AML-193 (cell line): ENCODE measurements around the gene PPM1H.
"Not testable (repeated sequence)": the region's sequence is repeated elsewhere in the genome, so short reads cannot be mapped to it uniquely, and the experiment has no call there.

Source experiments
- DNase-seq, 2 experiments: peaks; one replicate each; lab custom pipeline; 2025; lab: John Stamatoyannopoulos, UW

Gene PPM1H

GRCh38 chr12:62909340-62909739, 25.6 kb downstream of the PPM1H start:
- DNase-seq: no peak

GRCh38 chr12:62908674-62909073, 26.3 kb downstream of the PPM1H start:
- no peak for DNase-seq

DNA sequence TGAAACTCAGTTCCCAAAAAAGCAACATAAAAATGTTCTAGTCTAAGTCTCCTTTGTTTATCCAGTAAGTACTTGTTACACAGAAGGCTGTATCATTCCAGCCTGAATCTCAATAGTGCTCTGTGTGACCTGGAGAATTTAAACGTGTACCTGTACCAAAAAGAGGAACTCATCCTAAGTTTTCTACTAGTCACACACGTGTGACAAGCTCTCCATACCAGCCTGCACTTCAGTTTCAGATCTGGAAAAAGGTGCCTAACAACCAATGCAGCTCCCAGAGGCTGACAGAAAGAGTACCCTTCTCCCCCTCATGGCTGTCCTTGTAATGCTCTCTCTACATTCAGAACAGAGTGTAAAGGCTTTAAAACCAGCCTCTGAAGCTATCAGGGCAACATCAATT, 27.4 kb downstream of the PPM1H start:
- DNase-seq: no peak

GRCh38 chr12:62907078-62907477, 27.9 kb downstream of the PPM1H start:
- DNase-seq: no peak

DNA sequence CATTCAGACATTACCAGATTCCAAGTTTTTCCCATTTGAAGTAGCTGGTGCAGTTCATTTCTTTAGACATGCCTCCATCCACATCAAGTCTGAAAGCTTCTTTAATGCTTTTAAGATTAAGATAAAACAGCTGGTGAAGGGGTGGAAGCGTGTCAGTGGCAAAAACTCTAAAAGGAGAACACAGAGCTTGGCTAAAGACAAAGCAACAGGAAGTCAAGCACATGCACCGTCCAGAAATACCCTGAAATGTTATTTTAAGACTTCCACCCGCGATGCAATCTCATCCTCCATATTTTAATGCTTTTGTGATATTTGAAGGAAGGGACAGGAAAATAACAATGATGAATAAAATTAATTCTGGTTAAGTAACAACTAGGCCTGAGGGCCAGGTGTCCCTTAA, 31.8 kb downstream of the PPM1H start:
- DNase-seq: no peak

DNA sequence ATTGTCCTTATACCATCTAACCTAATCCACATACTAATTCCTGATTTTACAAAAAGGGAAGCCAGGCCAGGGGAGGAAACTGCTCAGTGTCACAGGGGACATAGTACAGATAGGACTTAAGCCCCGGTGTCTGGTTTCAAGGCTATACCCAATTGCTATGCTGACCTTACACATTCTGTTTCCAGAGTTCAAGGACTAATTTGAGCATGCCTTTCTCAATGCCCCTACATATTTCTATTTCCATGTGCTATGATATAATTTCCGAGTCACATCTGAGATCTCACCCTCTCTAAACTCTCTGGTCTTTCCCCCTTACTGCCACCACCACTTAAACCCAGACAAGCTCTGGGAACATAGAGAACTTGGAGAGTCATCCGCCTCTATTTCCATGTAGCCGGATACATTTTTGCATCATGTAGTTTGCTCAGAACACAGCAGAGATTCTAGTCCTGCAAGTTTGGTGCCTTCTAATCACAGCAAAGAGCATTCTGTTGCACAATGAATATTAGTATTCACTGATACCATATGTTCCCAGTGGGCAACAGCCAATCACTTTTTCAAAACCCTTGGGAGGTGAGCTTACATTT, 34.2 kb downstream of the PPM1H start:
- no peak for DNase-seq

GRCh38 chr12:62899568-62900390, 35.2 kb downstream of the PPM1H start:
- no peak for DNase-seq

- peak; percentile 65 to 68 for DNase-seq
These were observed 36.4 kb downstream of the PPM1H start for GRCh38 chr12:62898526-62898925.

GRCh38 chr12:62895351-62895877, 39.5 kb downstream of the PPM1H start:
- no peak for DNase-seq

- DNase-seq: no peak
These were observed 41.7 kb downstream of the PPM1H start for GRCh38 chr12:62893276-62893675.

- DNase-seq: peak; percentile 53 to 58
These were observed 43.0 kb downstream of the PPM1H start for GRCh38 chr12:62891805-62892549.

- DNase-seq: no peak
These were observed 46.4 kb downstream of the PPM1H start for GRCh38 chr12:62888454-62889110.

DNA sequence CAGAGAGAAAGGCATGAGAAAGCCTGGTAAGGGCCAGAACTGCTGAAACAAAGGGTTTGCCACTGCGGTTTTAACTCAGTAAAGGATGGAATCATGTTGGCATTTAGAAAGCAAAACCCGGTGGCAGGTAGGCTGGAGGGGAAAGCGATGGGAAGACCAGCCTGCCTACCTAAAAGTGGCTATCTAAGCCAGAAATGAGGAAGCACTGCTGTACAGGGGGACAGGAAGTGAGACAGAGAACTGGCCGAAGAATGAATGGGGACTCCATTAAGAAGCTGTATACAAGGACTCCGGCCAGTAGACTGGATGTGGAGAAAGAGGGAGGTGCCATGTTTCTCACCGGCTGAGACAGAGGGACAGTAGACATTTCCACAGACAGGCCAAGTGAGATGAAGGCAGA, 48.2 kb downstream of the PPM1H start:
- DNase-seq: no peak

GRCh38 chr12:62885242-62885641, 49.7 kb downstream of the PPM1H start:
- DNase-seq: no peak

DNA sequence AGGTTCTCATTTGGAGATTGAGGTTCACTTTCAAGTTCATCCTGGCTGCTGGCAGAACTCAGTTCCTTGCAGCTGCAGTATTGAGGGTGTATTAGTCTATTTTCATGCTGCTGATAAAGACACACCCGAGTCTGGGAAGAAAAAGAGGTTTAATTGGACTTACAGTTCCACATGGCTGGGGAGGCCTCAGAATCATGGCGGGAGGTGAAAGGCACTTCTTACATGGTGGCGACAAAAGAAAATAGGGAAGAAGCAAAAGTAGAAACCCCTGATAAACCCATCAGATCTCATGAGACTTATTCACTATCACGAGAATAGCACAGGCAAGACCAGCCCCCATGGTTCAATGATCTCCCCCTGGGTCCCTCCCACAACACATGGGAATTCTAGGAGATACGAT, 50.1 kb downstream of the PPM1H start:
- DNase-seq: not testable (repeated sequence)

- DNase-seq: no peak
These were observed 52.3 kb downstream of the PPM1H start for GRCh38 chr12:62882696-62883095.

DNA sequence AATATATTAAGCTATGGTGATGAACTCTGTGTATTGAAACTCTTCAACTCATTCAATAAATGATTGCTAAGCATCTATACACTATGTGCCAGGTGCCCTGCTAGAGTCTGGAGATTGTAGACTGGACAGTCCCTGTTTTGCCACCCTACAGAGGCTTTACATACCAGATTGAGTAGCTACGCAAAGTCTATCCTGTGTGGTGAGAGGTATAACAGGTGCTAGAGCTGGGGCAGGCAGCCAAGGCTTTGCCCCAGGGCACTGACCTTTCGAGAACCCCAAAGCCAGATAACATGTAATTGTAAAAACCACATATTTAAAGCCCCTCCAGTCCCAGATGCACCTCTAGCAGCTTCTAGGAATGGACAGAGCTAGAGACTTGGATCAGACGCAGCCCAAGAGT, 52.8 kb downstream of the PPM1H start:
- no peak for DNase-seq

DNA sequence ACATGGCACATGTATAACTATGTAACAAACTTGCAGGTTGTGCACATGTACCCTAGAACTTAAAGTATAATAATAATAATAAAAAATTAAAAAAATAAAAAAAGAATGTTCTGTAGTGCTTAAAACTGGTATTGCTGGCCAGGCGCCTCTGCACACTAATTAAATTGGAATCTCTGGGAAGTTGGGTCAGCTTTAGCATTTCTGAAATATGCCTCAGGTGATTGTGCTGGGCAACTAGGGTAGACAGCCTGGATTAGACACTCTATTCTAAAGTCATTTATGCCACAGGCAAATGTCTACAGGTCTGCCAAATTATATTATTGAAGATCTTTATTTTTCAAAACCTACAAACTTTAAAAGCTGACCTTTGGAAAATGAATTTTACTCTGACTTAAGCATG, 55.3 kb downstream of the PPM1H start:
- DNase-seq: no peak

- DNase-seq: not testable (repeated sequence)
These were observed 55.7 kb downstream of the PPM1H start for GRCh38 chr12:62879228-62879627.

- no peak for DNase-seq
These were observed 56.7 kb downstream of the PPM1H start for GRCh38 chr12:62878211-62878610.

GRCh38 chr12:62876938-62877548, 57.9 kb downstream of the PPM1H start:
- DNase-seq: no peak
